GM23338 (cell line): ENCODE data around the gene IWS1. TPM values are rescaled to one million over a fixed set of nuclear protein-coding genes. Genes with fewer than 3 reads are reported as not detected.

ENCODE experiments used
- ATAC-seq: fragments of 200-7000 bp; cut with Tn5 transposase; 3 replicates; pipeline ENCODE4 v1.9.1; 2020
- DNase-seq: peaks from one replicate; pipeline ENCODE4 v3.0.0-alpha.2; 2015; ENCODE audit warnings: low spot score
- H2AFZ ChIP-seq: fragments of 200-600 bp; sonication (generic); 2 replicates; pipeline ENCODE4 v1.8.0; 2016; ENCODE audit warnings: antibody characterized with exemption, mild to moderate bottlenecking, moderate library complexity
- H3F3A ChIP-seq: fragments of 200-600 bp; sonication (generic); replicated peaks from 2 replicates; pipeline ENCODE4 v1.8.0; 2017; ENCODE audit warnings: antibody characterized with exemption, mixed run types, low read depth
- H3K27ac ChIP-seq: fragments of 200-600 bp; sonication (generic); 2 replicates; pipeline ENCODE4 v1.6.1; 2016; ENCODE audit warnings: low read depth
- H3K27me3 ChIP-seq: fragments of 200-600 bp; sonication (generic); 2 replicates; pipeline ENCODE4 v1.8.0; 2016; ENCODE audit warnings: mild to moderate bottlenecking, mixed run types, moderate library complexity; ENCODE audit not compliant: insufficient read depth
- H3K36me3 ChIP-seq: fragments of 200-600 bp; sonication (generic); 2 replicates; pipeline ENCODE4 v1.8.0; 2016; ENCODE audit warnings: mild to moderate bottlenecking; ENCODE audit not compliant: insufficient read depth
- H3K4me1 ChIP-seq: fragments of 200-600 bp; sonication (generic); 2 replicates; pipeline ENCODE4 v1.8.0; 2016; ENCODE audit warnings: mild to moderate bottlenecking, moderate library complexity; ENCODE audit not compliant: insufficient read depth
- H3K4me2 ChIP-seq: fragments of 200-600 bp; sonication (generic); 2 replicates; pipeline ENCODE4 v1.7.1; 2017; ENCODE audit warnings: mixed run types
- H3K4me3 ChIP-seq: fragments of 200-600 bp; sonication (generic); 2 replicates; pipeline ENCODE4 v1.6.1; 2016; ENCODE audit warnings: mixed run types
- H3K79me2 ChIP-seq: fragments of 200-600 bp; sonication (generic); replicated peaks from 2 replicates; pipeline ENCODE4 v1.8.0; 2017; ENCODE audit warnings: mild to moderate bottlenecking; ENCODE audit not compliant: insufficient read depth
- H3K9me2 ChIP-seq: fragments of 200-600 bp; sonication (generic); 2 replicates; pipeline ENCODE4 v1.8.0; 2017; ENCODE audit not compliant: insufficient read depth
- H4K20me1 ChIP-seq: fragments of 200-600 bp; sonication (generic); replicated peaks from 2 replicates; pipeline ENCODE4 v1.8.0; 2017; ENCODE audit warnings: mild to moderate bottlenecking; ENCODE audit not compliant: insufficient read depth
- H3K27ac Mint-ChIP-seq: 2 replicates; pipeline ENCODE4 v1.8.0; 2020; ENCODE audit warnings: inconsistent platforms, mild to moderate bottlenecking, moderate library complexity, mixed read lengths
- H3K27me3 Mint-ChIP-seq: 3 replicates; pipeline ENCODE4 v1.8.0; 2022; ENCODE audit warnings: low read depth, mild to moderate bottlenecking, moderate library complexity, mixed read lengths, inconsistent platforms; ENCODE audit not compliant: insufficient read depth, poor library complexity
- H3K36me3 Mint-ChIP-seq: 3 replicates; pipeline ENCODE4 v1.8.0; 2021; ENCODE audit warnings: low read depth, mild to moderate bottlenecking, inconsistent platforms, moderate library complexity, mixed read lengths
- H3K4me1 Mint-ChIP-seq: 3 replicates; pipeline ENCODE4 v1.8.0; 2020; ENCODE audit warnings: mild to moderate bottlenecking, inconsistent platforms, mixed read lengths
- H3K4me3 Mint-ChIP-seq: 3 replicates; pipeline ENCODE4 v1.8.0; 2021; ENCODE audit warnings: moderate library complexity, mild to moderate bottlenecking, inconsistent platforms, mixed read lengths
- H3K9me3 Mint-ChIP-seq: 3 replicates; pipeline ENCODE4 v1.8.0; 2020; ENCODE audit warnings: moderate library complexity, mild to moderate bottlenecking, inconsistent platforms, mixed read lengths
- CREB1 ChIP-seq: fragments of 250-450 bp; sonication (Bioruptor Pico); IDR thresholded peaks from 2 replicates; pipeline ENCODE4 v1.5.0; 2020; ENCODE audit warnings: low read depth, mild to moderate bottlenecking, moderate library complexity
- EZH2 ChIP-seq: fragments of 200-600 bp; sonication (generic); IDR thresholded peaks from one replicate; pipeline ENCODE4 v1.8.0; 2017; ENCODE audit warnings: antibody characterized with exemption, mild to moderate bottlenecking, low read depth; ENCODE audit not compliant: unreplicated experiment
- EZH2phosphoT487 ChIP-seq: fragments of 200-600 bp; sonication (generic); IDR thresholded peaks from one replicate; pipeline ENCODE4 v1.8.1; 2018; ENCODE audit warnings: antibody characterized with exemption; ENCODE audit not compliant: unreplicated experiment
- JUNB ChIP-seq: IDR thresholded peaks from one replicate; pipeline ENCODE4 v1.6.1; 2016; ENCODE audit warnings: antibody characterized with exemption; ENCODE audit not compliant: unreplicated experiment
- NANOG ChIP-seq: IDR thresholded peaks from 2 replicates; pipeline ENCODE4 v1.6.1; 2016; ENCODE audit warnings: antibody characterized with exemption, borderline replicate concordance
- POLR2AphosphoS5 ChIP-seq: IDR thresholded peaks from 2 replicates; pipeline ENCODE4 v1.6.1; 2016; ENCODE audit warnings: antibody characterized with exemption, low read depth
- STAT1 ChIP-seq: IDR thresholded peaks from one replicate; pipeline ENCODE4 v1.6.1; 2016; ENCODE audit warnings: antibody characterized with exemption; ENCODE audit not compliant: unreplicated experiment
- ZNF114 ChIP-seq: fragments of 250-450 bp; sonication (Bioruptor Pico); IDR thresholded peaks from 2 replicates; pipeline ENCODE4 v1.5.0; 2020; ENCODE audit warnings: mild to moderate bottlenecking, moderate library complexity
- ZNF331 ChIP-seq: fragments of 250-450 bp; sonication (Bioruptor Pico); IDR thresholded peaks from 2 replicates; pipeline ENCODE4 v1.5.0; 2020; ENCODE audit warnings: low read depth, mild to moderate bottlenecking, moderate library complexity
- ZNF462 ChIP-seq: fragments of 250-450 bp; sonication (Bioruptor Pico); IDR thresholded peaks from 2 replicates; pipeline ENCODE4 v1.5.0; 2020; ENCODE audit warnings: mild to moderate bottlenecking, moderate library complexity
- polyA plus RNA-seq: library from polyadenylated mRNA; unstranded; fragments of >200 nt; fragmentation: Nextera tagmentation; extraction: Ambion mirVana; gene quantifications from 2 replicates; pipeline ENCODE4 v1.2.1, GENCODE V29; 2016
- total RNA-seq: library from RNA; depleted of rRNA; stranded (reverse); fragments of >200 nt; shearing (Covaris generic); gene quantifications from 2 replicates; pipeline ENCODE4 v1.2.3, GENCODE V29; 2014
- TF ChIP-seq, protein P1 (sequence below): IDR thresholded peaks from one replicate; pipeline ENCODE4 v1.6.1; 2018; ENCODE audit warnings: antibody characterized with exemption; ENCODE audit not compliant: unreplicated experiment
- TF ChIP-seq, protein P2 (sequence below): IDR thresholded peaks from 2 replicates; pipeline ENCODE4 v1.6.1; 2016; ENCODE audit warnings: antibody characterized with exemption
- TF ChIP-seq, protein P3 (sequence below), 2 experiments: fragments of 200-600 bp in 1 of 2; sonication (generic) in 1 of 2; conservative IDR thresholded peaks; 2 replicates each; pipeline versions ENCODE4 v1.5.1 to v1.6.1; 2016 to 2017; ENCODE audit warnings: antibody characterized with exemption in 2 of 2, low read depth in 2 of 2, mild to moderate bottlenecking in 2 of 2, moderate library complexity in 1 of 2

IWS1 gene
- total and polyA plus RNA-seq, 2 experiments from 2014 or later = 82.8 to 97.2 TPM

GRCh38 chr2:127561371-127561770 is 35.1 kb upstream of the IWS1 start:
- ATAC-seq (no peak), DNase-seq (no peak)
- Histone ChIP-seq H3K4me3 (no peak overlapping the region), H3K4me2 (no peak overlapping the region), H3K9me2 (0 out of 2 replicates have a peak, but pooled peaks cover 3% of the 10 kb centered on the region), H3F3A (no peaks in the 10 kb centered on the region), H3K27ac (no peak overlapping the region), H3K27me3 (no peaks in the 10 kb centered on the region), H3K36me3 (no peaks in the 10 kb centered on the region), H4K20me1 (no peaks in the 10 kb centered on the region), H3K4me1 (0 out of 2 replicates have a peak, but pooled peaks cover under 1% of the 10 kb centered on the region), H3K79me2 (no peaks in the 10 kb centered on the region), H2AFZ (no peak overlapping the region)
- no peak overlapping the region for H3K27ac Mint-ChIP-seq
- H3K36me3 Mint-ChIP-seq = no peaks in the 10 kb centered on the region
- H3K27me3 Mint-ChIP-seq = peaks cover 4% of the 10 kb centered on the region
- no peaks in the 10 kb centered on the region; the same call in 2 of the 3 replicates for H3K9me3 Mint-ChIP-seq
- no peak overlapping the region for H3K4me3 Mint-ChIP-seq
- TF ChIP-seq, protein P1, sequence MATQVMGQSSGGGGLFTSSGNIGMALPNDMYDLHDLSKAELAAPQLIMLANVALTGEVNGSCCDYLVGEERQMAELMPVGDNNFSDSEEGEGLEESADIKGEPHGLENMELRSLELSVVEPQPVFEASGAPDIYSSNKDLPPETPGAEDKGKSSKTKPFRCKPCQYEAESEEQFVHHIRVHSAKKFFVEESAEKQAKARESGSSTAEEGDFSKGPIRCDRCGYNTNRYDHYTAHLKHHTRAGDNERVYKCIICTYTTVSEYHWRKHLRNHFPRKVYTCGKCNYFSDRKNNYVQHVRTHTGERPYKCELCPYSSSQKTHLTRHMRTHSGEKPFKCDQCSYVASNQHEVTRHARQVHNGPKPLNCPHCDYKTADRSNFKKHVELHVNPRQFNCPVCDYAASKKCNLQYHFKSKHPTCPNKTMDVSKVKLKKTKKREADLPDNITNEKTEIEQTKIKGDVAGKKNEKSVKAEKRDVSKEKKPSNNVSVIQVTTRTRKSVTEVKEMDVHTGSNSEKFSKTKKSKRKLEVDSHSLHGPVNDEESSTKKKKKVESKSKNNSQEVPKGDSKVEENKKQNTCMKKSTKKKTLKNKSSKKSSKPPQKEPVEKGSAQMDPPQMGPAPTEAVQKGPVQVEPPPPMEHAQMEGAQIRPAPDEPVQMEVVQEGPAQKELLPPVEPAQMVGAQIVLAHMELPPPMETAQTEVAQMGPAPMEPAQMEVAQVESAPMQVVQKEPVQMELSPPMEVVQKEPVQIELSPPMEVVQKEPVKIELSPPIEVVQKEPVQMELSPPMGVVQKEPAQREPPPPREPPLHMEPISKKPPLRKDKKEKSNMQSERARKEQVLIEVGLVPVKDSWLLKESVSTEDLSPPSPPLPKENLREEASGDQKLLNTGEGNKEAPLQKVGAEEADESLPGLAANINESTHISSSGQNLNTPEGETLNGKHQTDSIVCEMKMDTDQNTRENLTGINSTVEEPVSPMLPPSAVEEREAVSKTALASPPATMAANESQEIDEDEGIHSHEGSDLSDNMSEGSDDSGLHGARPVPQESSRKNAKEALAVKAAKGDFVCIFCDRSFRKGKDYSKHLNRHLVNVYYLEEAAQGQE = no peak
- TF ChIP-seq EZH2 (no peak), CREB1 (no peak), ZNF331 (CRISPR knock-in tag) (no peak), JUNB (no peak), POLR2AphosphoS5 (no peak), EZH2phosphoT487 (no peak), ZNF462 (CRISPR knock-in tag) (no peak), ZNF114 (no peak), STAT1 (no peak), NANOG (no peak)
- TF ChIP-seq, protein P2, sequence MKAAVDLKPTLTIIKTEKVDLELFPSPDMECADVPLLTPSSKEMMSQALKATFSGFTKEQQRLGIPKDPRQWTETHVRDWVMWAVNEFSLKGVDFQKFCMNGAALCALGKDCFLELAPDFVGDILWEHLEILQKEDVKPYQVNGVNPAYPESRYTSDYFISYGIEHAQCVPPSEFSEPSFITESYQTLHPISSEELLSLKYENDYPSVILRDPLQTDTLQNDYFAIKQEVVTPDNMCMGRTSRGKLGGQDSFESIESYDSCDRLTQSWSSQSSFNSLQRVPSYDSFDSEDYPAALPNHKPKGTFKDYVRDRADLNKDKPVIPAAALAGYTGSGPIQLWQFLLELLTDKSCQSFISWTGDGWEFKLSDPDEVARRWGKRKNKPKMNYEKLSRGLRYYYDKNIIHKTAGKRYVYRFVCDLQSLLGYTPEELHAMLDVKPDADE = no peak
- TF ChIP-seq, protein P3, sequence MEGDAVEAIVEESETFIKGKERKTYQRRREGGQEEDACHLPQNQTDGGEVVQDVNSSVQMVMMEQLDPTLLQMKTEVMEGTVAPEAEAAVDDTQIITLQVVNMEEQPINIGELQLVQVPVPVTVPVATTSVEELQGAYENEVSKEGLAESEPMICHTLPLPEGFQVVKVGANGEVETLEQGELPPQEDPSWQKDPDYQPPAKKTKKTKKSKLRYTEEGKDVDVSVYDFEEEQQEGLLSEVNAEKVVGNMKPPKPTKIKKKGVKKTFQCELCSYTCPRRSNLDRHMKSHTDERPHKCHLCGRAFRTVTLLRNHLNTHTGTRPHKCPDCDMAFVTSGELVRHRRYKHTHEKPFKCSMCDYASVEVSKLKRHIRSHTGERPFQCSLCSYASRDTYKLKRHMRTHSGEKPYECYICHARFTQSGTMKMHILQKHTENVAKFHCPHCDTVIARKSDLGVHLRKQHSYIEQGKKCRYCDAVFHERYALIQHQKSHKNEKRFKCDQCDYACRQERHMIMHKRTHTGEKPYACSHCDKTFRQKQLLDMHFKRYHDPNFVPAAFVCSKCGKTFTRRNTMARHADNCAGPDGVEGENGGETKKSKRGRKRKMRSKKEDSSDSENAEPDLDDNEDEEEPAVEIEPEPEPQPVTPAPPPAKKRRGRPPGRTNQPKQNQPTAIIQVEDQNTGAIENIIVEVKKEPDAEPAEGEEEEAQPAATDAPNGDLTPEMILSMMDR (conservative IDR thresholded peaks at IDR 0.05; ENCODE audit: low read depth in 2 of 2) = no peak
- peaks cover 5% of the 10 kb centered on the region for H3K4me1 Mint-ChIP-seq
